GM18520 (cell line): ENCODE results near the gene AATK.

Source experiments
- ATAC-seq: cut with Tn5 transposase; IDR thresholded peaks from one replicate; pipeline ENCODE4 v1.9.1; 2021; ENCODE audit not compliant: unreplicated experiment

AATK gene

GRCh38 chr17:81183807-81184206, 17.8 kb upstream of the AATK start:
- no peak for ATAC-seq

DNA sequence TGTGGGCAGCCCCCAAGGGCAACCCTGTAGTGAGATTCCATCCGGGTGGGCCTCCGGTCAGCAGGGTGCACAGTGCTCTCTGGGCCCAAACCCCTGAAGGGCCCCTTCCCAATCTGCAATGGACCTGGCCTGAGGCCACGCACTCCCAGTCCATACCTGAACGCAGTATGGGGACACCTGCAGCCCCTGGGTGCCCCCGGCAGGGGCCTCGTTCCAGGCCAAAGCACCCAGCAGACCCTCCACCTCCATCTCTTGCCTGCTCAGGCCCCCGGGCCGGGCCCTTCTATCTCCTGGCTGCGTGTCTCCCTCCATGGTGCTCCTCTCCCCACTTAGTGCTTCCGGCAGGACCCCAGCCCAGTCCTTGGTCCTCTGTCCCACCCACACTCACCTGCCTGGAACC, 17.3 kb upstream of the AATK start:
- no peak for ATAC-seq

DNA sequence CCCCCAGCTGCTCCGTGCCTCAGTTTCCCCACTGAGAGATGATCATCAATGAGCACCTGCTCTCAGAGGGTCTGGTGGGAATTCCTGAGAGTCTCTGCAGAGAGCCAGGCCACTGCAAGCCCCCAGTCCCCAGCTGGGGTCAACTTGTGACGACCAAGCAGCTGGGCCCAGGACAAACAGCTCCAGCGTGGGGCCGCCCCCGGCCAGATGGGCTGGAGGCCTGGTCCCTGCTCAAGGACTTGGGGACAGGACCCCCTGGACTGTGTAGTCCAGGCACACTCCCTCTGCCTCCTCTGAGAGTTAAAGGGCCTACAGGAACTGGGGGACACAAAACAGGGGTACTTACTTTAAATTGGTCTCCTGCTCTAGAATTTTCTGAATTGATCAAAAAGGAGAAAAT, 16.6 kb upstream of the AATK start:
- ATAC-seq, result no peak

- ATAC-seq, result no peak
Measured at GRCh38 chr17:81181811-81182185, 15.8 kb upstream of the AATK start.

- no peak for ATAC-seq
Measured at GRCh38 chr17:81180836-81181810, 15.1 kb upstream of the AATK start.

GRCh38 chr17:81179861-81180260, 13.8 kb upstream of the AATK start:
- ATAC-seq, result no peak

DNA sequence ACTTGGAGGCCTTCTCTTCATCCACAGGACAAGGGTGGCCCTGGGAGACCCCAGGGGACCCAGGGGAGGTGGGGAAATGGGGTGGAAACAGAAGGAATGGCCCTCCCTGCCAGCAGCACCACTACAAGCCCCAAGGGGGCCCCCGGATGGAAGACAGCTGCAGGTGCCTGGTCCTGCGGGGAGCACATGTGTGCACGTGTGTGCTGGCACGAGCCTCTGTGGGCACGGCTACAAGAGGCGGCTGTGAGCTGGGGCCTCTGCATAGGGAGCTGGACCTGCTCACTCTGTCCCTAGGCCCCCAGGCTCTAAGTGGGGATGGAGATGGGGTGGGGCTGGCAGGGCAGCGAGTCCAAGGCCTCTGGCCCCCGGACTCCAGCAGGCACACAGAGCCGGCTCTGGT, 13.2 kb upstream of the AATK start:
- ATAC-seq, result no peak

- no peak for ATAC-seq
Measured at GRCh38 chr17:81178136-81179091, 12.4 kb upstream of the AATK start.

DNA sequence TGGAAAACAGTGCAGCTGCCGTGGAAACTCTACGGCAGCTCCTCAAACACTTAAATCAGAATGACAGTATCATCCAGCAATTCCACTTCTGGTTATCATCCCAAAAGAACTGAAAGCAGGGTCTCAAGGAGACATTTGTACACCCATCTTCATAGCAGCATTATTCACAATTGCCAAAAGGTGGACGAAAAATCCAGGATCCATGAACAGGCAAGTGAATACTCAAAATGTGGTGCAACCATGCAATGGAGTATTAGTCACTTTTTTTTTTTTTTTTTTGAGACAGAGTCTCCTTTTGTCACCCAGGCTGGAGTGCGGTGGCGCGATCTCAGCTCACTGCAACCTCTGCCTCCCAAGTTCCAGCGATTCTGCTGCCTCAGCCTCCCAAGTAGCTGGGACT, 10.6 kb upstream of the AATK start:
- no peak for ATAC-seq

- no peak for ATAC-seq
Measured at GRCh38 chr17:81173762-81174155, 7.7 kb upstream of the AATK start.

- no peak for ATAC-seq
Measured at GRCh38 chr17:81173052-81173761, 7.2 kb upstream of the AATK start.

GRCh38 chr17:81171941-81172340, 5.9 kb upstream of the AATK start:
- ATAC-seq, result no peak

- ATAC-seq, result no peak
Measured at GRCh38 chr17:81170727-81171494, 4.9 kb upstream of the AATK start.

DNA sequence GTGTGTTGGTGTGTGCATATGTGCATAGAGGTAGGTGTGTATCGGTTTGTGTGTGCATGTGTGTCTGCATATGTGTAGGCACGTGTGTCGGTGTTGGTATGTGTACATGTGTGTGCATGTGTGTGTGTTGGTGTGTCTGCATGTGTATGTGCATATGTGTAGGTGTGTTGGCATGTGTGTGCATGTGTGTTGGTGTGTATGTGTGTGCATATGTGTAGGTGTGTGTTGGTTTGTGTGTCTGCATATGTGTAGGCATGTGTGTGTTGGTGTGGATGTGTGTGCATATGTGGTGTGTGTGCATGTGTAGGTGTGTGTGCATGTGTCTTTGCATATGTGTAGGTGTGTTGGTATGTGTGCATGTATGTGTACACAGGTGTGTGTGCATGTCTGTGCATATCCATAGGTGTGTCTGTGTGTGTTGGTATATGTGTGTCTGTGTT, 3.9 kb upstream of the AATK start:
- no peak for ATAC-seq

- no peak for ATAC-seq
Measured at GRCh38 chr17:81167638-81168037, 1.6 kb upstream of the AATK start.

DNA sequence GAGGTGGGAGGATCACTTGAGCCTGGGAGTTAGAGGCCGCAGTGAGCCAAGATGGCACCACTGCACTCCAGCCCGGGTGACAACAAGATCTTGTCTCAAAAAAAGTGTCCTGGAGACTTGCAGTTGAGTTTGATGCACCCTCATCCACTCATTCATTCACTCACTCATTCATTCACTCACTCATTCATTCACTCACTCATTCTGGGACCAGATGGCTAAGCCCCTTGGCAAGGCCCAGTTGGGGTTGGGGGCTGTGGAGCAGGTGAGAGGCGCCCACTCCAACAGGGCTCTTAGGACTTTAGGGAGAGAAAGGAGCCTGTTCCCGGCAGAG, 1.1 kb upstream of the AATK start:
- no peak for ATAC-seq

DNA sequence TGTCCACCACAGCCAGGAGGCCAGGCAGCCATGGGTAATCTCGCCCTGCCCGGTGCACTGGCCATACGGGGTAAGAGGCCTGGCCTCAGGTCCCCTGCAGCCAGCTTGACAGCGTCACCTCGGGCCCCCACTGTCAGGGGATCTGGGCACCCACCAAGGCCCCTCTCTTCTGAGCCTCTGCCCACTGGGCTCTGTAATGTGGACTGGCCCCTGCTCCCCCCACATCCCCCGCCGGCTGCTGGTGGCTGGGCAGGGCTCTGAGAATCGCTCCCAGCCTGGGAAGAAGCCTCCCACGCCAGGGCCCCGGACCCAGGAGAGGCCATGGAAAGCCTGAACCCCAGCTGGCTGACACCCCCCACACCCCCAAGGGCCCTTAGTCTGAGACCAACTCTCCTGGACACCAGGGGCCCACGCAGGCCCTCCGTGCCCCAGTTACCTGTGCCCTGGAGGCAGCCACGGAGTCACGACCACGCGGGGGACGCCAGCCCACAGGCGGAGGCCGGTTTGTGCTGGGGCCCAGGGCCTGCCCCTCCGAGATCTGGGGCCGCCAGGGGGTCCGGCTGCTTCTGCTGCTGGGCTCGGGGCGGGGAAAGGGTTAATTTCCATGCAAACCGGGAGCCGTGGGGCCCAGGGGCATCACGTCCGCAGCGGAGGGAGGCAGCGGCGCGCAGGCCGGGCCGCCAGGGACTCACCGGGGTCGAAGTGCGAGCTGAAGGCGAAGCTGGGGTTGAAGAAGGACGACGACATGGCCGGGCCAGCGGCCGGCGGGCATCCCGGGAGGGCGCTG, 582 bp downstream of the AATK start, which contains the start of gene PVALEF:
PVALEF (plus strand) TSS at position 262 of the 787 bp plus-strand sequence. CDS start 15,720 bp downstream, outside the sequence.
- no peak for ATAC-seq

DNA sequence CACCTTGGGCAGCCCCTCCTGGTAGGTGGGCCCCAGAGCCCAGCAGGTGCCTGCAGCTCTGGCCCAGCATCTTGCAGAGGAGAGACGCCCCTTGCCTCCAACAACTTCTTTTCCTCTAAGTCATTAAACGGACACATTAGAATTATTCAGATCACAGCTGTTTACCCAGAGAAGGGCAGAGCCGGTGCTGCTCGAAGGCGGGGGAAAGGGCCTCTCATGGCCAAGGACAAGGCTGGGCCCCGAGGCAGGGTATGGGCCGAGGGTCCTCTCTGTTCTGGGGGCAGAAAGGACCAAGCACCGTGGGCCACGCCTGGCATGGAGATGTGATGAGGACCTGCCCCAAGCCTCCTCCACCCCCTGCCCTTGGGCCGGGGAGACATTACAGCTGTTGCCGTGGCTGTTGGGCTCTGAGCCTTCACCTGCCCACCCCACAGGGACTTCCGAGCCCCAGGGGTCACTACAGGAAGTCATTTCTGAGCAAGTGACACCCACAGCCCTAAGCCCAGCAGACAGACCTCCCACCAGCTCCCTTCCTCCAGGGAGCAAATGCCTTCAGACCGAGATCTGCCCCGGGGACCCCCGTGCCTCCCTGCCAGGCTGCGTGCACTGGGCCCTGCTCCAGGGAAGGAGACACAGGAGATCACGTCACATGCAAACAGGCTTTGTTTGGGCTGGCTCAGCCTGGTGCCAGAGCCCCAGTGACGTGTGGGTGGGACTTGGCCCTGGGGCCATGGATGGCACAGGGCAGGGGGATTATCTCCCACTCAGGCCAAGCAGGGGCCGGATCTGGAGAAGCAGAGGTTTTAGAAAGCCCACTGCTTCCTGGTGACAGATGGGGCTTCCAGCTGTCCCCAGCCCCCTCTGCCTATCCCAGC, 1.4 kb downstream of the AATK start:
- no peak for ATAC-seq
